NCI-H1930 (cell line): Measurements from ENCODE around the gene PGC.
"Not testable (repeated sequence)": the region's sequence is repeated elsewhere in the genome, so short reads cannot be mapped to it uniquely, and the experiment has no call there.

Experiments
- DNase-seq, 2 experiments: peaks; one replicate each; lab custom pipeline; 2025; lab: John Stamatoyannopoulos, UW

The PGC gene

DNA sequence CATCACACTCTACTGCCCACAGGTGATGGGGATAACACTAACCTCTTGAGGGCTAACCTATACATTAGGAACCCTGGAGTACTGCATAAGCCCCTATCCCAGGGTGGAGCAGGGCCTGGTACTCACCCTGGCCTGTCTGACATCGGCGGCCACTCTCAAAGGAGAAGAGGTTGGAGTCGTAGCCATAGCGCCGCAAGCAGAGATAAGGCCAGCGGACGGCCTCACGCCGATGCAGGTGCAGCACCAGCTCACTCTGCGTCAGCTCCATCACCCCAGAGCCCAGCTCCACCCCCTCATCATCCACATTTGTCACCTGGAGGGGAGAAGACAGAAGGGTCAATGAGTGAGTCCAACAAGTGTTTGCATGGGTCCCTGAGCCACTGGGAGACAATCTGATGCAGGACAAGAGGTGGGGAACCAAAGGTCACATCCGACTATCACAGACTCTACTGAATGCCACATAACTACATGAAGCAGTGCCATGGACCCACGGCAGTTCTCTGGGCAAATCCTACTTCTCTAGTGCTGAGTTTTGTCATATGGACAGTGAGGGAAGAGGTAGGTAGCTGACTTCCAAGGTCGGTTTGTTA, 28.2 kb upstream of the PGC start:
- no peak for DNase-seq

DNA sequence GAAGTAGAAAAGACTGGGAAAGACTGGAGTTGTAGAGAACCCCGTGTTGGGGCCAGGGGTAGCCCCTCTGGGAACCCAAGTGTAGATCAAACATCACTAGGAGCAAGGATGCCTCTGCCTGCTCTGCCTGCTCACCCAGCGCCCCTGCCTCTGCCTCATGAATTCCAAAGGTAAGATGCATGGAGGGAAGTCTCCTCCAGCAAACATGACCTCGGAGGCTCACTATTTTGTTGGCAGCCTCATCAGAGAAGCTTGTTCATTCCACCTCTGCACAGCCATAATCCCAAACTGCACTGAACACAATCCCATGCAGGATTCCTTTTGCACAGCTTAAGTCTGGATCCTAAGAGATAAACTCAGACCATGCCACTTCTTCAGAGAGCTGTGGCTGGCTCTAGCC, 27.6 kb upstream of the PGC start:
- DNase-seq = no peak

DNA sequence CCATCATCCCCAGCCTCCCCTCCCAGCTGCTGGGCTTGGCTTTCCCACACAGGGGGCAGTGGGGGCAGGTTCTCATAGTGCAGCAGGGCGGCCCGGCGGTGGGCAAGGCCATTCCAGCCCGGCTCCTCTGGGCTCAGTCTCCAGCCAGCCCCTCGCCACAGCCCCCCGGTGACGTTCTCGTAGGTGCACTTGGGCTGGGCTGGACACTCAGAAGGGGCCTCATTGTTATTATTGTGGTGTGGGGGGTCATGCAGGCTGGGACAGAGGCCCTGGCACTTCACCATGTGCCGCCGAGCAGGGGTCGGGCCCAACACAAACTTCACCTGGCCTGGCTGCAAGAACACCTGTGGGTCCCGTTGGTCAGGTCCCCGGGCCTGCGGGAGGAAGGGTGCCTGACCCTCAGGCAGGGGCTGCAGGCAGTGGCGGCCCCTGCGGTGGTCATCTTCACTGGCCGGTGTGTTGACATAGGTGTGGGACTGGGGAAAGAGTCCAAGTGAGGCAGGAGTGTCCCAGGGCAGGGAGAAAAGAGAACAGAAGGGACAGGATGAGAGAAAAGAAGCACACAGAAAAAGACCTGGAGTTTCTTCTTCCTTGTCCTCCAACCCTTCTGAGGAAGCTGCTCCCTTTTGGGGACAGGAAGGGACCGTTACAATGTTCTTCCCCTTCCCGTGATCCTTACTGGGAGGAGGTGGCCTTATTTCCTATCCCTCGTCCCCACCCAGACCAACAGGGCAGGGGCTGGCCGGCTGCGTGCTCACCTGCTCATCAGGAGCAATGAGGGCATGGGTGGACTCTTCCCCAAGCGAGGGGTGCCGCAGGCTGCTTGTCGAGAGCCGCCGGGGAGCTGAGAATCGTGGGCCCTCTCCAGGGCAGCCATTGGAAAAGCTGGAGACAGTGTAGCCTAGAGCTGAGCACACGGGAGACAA, 24.1 kb upstream of the PGC start:
- DNase-seq = no peak

DNA sequence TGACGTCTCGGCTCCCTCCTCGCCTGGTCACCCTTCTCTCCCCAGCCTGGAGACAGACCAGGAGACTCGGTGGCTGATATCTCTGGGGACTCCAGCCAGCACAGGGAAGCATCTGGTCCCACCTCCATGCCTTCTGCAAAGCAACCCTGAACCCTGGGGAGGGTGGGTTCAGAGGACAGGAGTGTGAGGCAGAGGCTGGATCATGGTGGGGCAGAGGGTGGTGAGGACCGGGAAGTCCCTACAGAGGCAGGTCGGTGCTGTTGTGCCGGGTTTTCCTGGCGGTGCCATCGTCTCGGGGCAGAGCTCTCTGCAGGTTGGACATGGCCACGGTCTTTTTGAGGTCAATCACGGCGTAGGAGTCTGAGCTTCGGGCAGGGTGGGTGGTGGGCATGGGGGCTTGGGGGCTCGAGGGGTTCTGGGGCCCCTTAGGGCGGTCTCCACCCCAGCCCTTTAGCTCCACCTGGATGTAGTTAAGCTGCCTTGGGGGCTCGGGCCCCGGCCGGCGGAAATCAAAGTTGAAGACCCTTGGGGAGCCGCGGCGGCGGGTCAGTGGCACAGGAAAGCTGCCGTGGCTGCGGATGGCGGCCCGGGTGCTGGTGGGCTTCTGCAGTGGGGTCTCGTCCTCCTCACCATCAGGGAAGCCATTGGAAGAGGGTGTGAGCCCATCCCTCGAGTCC, 23.3 kb upstream of the PGC start:
- no peak for DNase-seq

DNA sequence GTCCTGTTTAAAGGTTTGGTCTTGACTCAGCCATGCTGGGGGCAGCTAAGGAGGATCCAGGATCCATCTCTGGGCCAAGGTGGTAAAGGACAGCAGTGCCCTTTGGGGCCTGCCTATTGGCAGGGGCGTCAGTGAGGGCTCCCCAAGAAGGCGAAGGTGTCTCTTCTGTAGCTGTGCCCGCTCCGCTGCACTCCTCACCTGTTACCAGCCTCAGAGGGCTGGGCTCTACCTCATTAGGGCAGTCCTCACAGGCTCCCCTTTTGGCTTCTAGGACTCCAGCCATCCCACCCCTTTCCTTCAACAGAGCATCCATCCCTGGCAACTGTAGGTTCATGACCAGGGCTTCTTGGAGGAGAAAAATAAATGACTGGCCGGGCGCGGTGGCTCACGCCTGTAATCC, 22.2 kb upstream of the PGC start:
- no peak for DNase-seq

DNA sequence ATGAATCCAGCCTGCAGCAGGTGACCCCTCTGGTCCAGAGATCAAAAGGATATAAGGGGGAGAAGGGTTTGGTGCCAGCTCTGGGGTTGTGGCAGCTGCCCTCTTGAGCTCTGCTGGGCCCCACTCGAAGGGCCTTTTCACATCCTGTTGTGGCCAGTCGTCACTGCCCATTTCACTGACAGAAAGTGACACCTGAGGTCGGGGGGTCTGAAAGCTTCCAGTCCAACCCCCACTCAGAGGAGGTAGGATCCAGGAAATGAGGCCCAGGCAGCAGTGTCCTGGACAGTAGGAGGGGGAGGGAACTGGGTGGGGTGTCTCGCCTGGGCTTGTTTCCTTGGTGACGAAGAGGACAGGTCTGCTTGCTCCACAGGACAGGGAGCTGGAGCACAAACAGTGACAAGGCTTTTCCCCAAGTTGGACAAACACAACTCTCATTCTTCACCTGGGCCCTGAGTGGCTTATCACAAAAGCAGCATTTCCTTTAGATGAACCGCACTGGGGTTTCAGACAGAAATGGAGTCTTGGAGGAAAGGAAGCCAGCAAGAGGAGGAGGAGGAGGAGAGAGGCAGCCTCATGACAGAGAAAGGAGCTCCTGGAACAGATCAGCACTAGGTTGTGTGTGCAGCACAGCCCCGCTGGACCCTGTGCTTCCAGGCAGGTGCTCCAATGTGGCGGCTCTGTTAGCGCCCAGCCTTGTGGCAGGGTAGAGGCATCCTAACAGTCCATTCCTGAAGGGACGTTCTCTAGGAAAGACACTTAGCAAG, 21.5 kb upstream of the PGC start:
- no peak for DNase-seq

DNA sequence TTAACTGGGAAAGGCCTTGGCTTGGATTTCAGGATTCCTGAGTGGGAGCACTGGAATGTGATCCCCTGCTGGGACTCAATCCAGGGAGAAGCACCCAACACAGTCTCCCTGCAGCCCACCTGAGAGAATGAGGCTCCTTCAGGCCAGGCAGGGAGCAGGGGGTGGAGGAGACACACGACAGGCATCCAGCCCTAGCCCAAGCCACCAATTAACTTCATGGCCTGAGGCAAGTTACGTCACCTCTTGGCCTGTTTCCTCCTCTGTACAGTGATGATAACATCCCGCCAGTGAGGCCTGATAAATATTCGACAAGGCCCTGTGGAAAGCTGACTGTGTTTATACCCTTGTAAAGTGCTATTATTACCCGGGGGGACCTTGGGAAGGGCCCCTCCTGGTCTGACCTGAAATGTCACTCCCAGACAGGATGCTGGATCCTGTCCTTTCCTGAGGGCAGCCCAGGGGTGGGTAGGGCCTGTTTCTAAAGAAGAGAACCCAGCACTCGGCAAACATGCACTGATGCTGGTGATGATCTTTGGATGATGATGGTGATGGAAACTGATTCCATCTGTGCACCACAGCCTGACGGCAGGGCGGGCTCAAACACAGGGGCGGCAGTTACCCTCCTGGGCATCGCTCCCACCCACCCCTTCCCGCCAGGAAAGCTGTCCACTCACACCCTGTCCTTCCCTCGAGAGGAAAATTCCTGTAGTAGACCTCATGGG, 20.1 kb upstream of the PGC start:
- DNase-seq = no peak

DNA sequence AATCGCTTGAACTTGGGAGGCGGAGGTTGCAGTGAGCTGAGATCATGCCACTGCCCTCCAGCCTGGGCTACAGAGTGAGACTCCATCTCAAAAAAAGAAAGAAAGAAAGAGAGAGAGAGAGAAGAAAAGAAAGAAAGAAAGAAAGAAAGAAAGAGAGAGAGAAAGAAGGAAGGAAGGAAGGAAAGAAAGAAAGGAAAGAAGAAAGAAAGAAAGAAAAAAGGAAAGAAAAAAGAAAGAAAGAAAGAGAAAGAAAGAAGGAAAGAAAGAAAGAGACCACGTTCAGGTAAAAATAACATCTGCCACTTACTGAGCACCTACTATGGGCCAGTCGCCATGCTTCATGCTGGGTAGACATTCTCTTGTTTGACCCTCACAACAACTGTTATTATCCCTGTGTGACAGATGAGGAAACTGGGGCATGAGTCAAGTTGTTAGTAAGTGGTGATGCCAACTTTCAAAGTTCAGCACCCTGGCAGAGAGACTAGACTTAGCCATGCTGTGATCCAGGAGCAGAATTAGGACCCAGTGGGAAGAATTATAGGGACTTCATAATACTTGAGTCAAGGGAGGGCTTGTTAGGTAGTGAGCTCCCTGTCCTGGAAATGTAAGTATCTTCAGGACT, 19.0 kb upstream of the PGC start:
- DNase-seq = not testable (repeated sequence)

DNA sequence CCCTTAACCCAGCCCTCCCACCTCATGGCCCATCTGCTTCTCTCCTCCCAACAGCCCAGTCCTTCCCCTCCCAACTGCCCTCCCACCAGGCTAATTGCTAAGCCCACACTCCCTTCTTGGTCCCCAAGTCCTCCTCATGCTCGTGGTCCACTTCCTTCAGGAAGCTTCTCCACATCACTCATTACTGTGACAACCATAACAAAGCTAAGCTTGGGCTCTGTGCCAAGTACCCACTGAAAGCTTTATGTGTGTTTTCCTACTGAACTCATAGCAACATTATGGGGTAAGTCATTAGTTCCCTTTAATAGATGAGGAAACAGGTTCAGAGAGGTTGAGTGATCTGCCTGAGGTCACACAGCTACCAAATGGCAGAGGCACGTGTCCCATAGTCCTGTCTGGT, 16.3 kb upstream of the PGC start:
- no peak for DNase-seq

DNA sequence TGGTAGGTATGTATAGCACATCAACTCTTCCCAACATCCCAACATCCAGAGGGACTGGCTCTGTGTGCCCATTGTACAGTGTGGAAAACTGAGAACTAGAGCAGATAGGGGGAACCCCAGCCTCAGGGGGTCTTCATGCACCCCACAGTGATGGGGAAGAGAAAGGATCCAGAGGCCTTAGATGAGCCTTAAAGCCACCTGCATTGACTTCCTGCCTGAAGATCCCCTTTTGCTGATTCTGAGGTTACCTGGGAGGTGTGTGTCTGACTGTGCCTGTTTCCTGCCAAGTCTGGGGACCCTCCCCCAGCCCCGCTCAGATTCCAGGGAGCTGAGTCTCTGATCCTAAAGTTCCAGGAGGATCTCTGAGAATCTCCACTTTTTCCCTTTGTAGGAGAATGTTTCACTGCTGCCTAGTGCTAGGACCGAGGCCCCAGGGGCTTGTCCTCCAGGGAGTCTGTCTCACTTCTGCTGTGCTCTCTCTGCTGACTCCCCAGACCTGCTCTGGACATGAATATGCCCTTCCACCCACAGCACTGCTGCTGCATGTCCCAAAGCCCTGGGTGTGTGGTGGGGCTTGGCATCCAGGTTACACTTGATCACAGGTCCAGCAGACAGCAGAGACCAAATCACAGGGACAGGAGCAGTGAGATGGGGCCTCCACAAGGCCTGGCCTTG, 12.8 kb upstream of the PGC start:
- no peak for DNase-seq

DNA sequence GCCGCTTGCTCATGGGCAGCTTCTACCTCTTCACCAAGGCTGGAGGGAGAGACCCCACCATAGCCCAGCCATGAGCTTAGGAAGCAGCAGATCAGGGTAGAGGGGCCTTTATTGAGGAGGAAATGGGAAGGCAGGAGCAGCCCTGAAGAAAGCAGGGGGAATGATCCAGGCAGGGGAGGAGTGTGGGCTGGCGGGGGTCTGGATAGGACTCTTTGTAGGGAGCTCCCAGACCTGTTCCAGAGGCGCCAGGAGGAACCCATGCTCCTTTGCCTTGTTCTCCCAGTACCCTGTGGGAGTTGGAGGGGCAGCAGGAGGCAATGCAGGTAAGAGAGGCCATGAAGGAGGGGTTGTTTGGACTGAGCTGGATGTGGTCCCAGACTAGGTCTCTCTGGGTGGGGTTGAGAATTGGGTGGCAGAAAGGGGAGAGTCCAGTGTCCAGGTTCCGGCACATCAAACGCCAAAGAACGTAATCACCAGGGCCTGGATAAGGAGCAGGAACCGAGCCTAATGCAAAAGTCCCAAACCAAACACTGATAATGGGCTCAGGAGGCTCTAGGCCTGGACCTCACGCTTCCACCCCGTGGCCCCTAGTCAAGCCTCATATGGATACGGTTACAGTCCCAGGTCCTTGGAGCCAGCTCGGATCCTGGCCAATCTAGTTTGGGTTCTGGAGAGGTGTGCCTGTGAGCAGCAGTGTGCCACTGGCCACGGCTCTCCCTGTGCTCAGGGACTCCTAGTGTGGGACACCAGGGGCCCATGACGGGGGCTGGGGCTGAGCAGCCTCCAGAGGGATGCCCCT, 12.1 kb upstream of the PGC start:
- DNase-seq = no peak

DNA sequence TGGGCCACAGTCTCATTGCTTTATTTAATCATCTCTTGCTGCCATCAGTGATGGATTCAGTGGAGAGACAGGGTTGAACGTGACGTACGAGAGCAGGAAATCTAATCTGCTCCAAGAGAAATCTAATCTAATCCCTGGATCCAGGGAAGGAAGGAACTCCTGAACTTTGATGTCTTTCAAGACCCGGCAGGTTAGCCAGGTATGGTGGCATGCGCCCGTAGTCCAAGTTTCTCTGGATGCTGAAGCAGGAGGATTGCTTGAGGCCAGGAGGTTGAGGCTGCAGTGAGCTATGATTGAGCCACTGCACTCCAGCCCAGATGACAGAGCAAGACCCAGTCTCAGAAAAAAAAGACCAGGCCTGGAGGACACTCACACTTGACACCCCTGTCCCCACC, 11.4 kb upstream of the PGC start:
- no peak for DNase-seq

DNA sequence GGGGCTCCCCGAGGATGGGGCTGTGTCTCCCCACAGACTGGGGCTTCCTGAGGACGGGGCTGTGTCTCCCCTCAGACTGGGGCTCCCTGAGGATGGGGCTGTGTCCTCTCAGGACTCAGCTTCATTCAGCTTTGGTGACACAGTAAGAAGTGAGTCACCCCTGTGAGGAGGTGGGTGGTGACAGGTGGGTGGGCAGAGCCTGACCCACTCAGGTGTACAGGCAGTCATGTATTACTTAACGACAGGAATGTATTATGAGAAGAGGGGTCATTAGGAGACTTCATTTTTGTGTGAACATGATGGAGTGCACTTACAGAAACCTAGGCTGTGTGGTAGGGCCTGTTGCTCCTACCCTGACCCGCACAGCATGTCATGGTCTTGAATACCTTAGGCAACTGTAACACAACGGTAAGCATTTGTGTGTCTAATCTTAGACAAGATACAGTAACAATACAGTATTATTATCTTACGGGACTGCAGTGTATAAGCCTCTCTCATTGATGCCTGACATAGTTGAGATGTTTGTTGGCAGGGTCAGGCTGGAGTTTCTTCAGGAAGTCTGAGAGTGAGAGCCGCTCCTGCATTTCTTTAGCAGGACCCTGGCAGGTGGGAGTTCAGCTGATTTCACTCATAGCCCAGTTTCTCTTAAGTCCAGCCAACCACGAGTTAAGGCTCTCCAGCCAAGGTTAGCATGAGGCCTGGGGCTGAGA, 10.9 kb upstream of the PGC start:
- DNase-seq = no peak

DNA sequence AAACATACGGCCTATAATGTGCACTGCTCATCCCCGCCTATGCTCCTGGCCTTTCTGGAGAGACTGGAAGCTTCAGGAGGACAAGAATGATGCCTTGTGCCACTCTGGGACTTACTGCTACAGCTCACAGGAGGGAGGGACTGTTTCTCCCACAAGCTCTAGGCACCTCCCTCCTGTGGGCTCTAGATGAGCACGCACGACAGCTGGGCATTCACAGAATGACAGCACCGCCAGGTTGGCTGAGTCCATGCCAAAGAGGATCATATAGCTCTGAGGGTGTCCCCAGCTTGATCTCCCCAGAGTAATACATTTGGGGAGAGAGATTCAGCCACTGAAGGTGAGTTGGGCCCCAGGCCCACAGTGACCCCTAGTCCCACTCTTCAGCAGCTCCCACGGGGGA, 10.1 kb upstream of the PGC start:
- DNase-seq = no peak

DNA sequence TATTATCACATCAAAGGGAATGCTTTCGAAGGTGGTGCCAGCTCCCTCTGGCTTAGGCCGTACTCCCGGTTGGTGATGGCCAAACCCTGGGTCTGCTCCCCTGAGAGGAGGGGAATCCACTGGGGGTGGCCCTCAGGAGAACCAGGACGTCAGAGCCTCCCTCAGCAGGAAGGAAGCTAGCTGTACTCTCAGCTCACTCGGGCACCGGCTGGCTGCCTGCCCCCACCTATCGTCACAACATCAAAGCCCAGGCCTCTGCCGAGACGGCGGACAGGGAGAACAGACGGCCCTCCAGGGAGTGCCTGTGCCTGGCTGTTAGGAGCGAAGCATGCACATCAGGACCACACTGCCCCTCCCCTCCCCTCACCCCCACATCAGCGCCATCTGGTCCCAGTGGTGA, 9.2 kb upstream of the PGC start:
- no peak for DNase-seq

DNA sequence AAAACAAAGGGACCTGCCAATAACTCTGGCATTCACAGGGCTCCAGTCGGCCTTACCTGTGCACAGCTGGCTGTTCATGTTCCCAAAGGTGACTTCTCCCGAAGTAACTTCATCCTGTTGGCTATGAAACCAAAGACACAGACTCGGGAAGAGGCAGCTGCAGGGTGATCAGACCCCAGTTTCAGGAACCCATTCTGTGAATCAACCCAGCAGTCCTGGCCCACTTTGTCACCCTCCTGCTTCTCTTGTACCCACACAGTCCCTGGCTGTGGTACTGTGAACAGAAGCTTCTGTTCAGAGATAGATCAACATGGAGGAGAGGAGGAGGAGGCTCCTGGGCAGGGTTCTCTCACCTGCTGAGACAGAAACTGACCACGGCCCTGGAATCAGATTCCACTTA, 8.7 kb upstream of the PGC start:
- no peak for DNase-seq

DNA sequence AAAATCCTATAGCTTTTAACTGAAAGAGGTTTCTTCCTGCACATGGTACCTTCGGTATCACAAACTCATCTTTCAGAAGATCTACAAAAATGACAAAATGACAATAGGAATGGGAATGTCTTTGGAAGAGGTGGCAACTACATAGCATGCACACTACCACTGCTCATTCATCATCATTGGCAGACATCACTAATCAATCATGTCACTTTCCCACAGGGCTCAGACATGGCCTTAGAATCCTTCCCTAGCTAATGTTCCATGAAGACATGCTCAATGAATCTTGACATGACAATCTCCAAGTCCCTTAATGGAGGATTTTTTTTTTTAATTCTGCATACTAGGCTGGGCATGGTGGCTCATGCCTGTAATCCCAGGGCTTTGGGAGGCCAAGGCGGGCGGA, 3.2 kb upstream of the PGC start:
- no peak for DNase-seq

DNA sequence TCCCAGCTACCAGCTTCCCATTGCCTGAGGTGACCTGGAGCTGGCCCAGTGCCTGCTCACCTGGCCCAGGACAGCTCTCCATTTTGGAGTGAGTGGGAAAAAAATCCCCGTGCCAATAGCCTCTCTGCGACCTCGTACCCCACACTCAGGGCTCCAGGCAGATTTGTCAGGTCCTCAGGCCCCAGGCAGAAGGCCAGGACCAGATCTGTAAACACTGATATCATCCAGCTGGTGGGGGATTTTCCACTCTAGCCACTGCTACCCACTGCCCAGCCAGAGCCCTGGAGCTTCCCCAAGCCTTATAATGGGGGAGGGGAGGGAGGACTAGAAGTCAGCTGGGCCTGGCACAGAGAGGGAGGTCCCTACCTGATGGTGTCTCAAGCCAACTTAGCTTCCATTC, 1.3 kb upstream of the PGC start:
- DNase-seq = no peak

DNA sequence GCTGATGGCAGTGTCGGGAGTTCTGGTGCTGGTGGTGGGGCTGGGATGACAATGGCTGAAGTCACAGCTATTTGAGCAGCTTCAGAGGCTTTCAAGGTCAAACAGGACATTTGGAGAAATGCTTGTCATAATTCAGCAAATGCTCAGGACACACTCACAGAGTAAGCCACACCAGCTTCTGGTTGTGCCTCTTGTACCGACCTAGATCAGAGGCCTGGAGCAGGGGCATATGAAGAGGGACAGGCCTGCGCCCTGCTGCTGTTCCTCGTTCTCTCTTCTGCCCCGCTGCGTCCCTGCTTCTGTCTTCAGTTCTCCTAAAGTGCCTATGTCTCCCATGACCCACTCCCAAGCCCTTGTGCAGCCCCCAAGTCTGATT, 893 bp upstream of the PGC start:
- DNase-seq = no peak
